Measurements from ENCODE around the gene OTOG. TPM values are rescaled to one million over a fixed set of nuclear protein-coding genes. Genes with fewer than 3 reads are reported as not detected.

Gene OTOG
- total RNA-seq, 1 donor from 2014 or later, result not detected

DNA sequence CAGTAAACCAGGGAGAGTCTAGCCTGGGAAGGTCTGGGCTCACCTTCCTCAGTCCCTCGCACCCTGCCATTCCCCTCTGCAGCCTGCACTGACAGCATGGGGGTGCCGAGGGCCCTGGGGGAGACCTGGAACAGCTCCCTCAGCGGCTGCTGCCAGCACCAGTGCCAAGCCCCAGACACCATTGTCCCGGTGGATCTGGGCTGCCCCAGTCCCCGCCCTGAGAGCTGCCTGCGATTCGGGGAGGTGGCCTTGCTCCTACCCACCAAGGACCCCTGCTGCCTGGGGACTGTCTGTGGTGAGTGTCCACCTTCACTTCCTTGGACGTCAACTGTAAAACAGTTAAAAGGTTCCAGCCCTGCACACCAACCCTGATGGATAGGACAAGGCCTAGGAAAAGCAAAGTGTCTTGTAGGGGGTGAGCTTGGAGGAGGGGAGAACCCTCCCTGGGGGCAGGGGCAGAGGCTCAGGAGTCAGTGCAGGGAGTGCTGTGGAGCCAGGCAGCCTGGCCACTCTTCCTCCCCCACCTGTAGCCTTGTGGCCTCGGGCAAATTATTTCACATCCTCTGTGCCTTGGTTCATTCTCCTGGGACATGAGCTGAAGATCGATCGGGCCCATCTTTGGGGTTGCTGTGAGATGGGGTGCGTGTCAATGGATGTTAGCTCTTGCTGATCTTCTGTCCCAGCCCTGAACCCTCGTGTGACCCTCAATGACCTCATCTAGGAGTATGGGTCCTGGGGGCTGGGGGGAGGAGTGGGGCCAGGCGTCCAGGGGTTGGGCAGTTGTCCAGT is 87.1 kb downstream of the OTOG start:
- Mint-ChIP-seq H3K4me1 (ENCODE audit: low read depth) (no peaks in the 10 kb centered on the region), H3K27me3 (ENCODE audit: low read depth) (peaks cover 1% of the 10 kb centered on the region), H3K27ac (no peak overlapping the region), H3K9me3 (no peaks in the 10 kb centered on the region), H3K36me3 (ENCODE audit: low read depth) (no peaks in the 10 kb centered on the region), H3K4me3 (ENCODE audit: low read depth) (no peak overlapping the region)
- intact Hi-C loops (cut with micrococcal nuclease), result no loop called here
- no peak for DNase-seq (ENCODE audit: low spot score)

- Mint-ChIP-seq H3K27ac (no peak overlapping the region), H3K9me3 (no peaks in the 10 kb centered on the region), H3K4me1 (ENCODE audit: low read depth) (no peaks in the 10 kb centered on the region), H3K36me3 (ENCODE audit: low read depth) (no peaks in the 10 kb centered on the region), H3K4me3 (ENCODE audit: low read depth) (no peak overlapping the region), H3K27me3 (ENCODE audit: low read depth) (peaks cover 1% of the 10 kb centered on the region)
- no peak for DNase-seq (ENCODE audit: low spot score)
- intact Hi-C loops (cut with micrococcal nuclease), result no loop called here
Observed at GRCh38 chr11:17634776-17635550, 87.9 kb downstream of the OTOG start.

DNA sequence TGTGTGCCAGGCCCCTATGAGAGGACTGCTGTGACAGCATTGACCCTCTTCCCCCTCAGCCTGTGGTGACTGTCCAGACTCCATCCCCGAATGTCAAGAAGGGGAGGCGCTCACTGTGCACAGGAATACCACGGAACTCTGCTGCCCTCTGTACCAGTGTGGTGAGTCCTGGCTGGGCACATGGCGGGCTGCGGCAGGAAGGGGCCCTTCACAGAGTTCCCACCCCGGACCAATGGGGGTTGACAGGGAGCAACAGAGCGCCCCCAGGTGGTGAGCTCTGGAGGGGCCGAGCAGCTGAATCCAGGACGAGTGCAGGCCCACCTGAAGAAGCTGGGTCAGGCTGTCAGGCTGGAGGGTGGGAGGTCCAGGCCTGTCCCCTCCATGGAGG is 88.5 kb downstream of the OTOG start:
- DNase-seq (ENCODE audit: low spot score), result no peak
- intact Hi-C loops (cut with micrococcal nuclease), result no loop called here
- Mint-ChIP-seq H3K9me3 (no peaks in the 10 kb centered on the region), H3K27me3 (ENCODE audit: low read depth) (no peaks in the 10 kb centered on the region), H3K4me1 (ENCODE audit: low read depth) (no peaks in the 10 kb centered on the region), H3K27ac (no peak overlapping the region), H3K4me3 (ENCODE audit: low read depth) (no peak overlapping the region), H3K36me3 (ENCODE audit: low read depth) (no peaks in the 10 kb centered on the region)

DNA sequence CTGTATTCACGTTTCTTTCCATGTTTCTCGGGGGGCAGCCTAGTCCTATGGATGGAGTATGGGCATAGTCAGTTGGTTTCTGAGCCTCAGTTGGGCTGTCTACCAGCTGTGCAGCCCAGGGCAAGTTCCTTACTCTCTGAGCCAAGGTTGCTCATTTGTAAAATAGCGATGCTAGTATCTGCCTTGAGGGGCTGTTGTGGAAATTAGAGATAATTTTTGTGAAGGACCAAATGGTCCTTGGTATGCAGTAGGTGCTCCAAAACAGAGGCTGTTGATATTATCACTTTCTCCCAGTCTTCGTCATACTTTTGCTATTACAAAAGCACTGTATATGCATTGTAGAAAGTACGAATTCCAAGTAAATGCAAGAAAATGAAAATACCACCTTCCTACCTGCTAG is 89.7 kb downstream of the OTOG start:
- no peak overlapping the region for H3K27ac Mint-ChIP-seq
- no peak overlapping the region for H3K4me3 Mint-ChIP-seq (ENCODE audit: low read depth)
- H3K36me3 Mint-ChIP-seq (ENCODE audit: low read depth), result no peaks in the 10 kb centered on the region

GRCh38 chr11:17637901-17638300 is 90.8 kb downstream of the OTOG start:
- intact Hi-C loops (cut with micrococcal nuclease), result no loop called here
- no peaks in the 10 kb centered on the region for H3K9me3 Mint-ChIP-seq
- H3K4me3 Mint-ChIP-seq (ENCODE audit: low read depth), result no peak overlapping the region
- no peak for DNase-seq (ENCODE audit: low spot score)
- no peaks in the 10 kb centered on the region for H3K27me3 Mint-ChIP-seq (ENCODE audit: low read depth)
- no peaks in the 10 kb centered on the region for H3K4me1 Mint-ChIP-seq (ENCODE audit: low read depth)
- H3K36me3 Mint-ChIP-seq (ENCODE audit: low read depth), result no peaks in the 10 kb centered on the region
- H3K27ac Mint-ChIP-seq, result no peak overlapping the region

More for the DNA sequence above, 89.7 kb downstream of the OTOG start:
- DNase-seq (ENCODE audit: low spot score), result no peak
- H3K27me3 Mint-ChIP-seq (ENCODE audit: low read depth), result no peaks in the 10 kb centered on the region
- H3K4me1 Mint-ChIP-seq (ENCODE audit: low read depth), result no peaks in the 10 kb centered on the region
- H3K9me3 Mint-ChIP-seq, result no peaks in the 10 kb centered on the region
- intact Hi-C loops (cut with micrococcal nuclease), result no loop called here

DNA sequence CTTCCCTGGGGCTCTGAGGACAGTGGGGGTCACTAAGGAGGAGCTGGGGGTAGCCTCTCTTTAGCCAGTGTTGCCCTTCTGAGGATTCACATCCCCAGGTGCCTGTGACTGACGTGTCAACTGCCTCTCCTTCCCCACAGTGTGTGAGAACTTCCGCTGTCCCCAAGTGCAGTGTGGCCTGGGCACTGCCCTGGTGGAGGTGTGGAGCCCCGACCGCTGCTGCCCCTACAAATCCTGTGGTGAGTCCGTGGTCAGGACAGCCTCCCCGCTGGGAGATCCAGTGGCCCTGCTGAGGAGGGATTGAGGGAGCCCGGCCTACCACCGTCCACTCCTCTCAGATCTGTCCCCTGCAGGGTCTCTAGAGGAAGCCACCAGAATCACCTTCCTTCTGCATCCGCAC is 91.3 kb downstream of the OTOG start:
- no peaks in the 10 kb centered on the region for H3K36me3 Mint-ChIP-seq (ENCODE audit: low read depth)
- no peak overlapping the region for H3K4me3 Mint-ChIP-seq (ENCODE audit: low read depth)
- no peaks in the 10 kb centered on the region for H3K27me3 Mint-ChIP-seq (ENCODE audit: low read depth)
- H3K27ac Mint-ChIP-seq, result no peak overlapping the region
- no peaks in the 10 kb centered on the region for H3K9me3 Mint-ChIP-seq
- intact Hi-C loops (cut with micrococcal nuclease), result no loop called here
- no peak for DNase-seq (ENCODE audit: low spot score)
- H3K4me1 Mint-ChIP-seq (ENCODE audit: low read depth), result no peaks in the 10 kb centered on the region

DNA sequence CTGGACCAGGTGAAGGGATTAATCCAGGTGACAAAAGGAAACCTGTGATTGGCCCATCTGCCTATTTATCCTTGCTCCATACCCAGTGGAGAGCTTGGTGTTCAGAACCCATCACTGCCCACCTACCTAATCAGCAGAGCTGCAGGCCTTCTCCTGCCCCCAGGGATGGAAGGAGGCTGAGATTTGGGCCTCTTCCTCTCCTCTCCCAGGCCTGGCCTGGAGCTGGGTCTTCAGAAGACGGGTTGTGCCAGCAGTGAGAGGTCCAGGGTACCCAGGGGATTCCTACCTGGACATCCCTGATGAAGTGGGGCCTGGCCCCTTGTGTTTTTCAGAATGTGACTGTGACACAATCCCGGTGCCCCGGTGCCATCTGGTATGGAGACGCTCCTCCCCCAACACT is 92.0 kb downstream of the OTOG start:
- H3K4me1 Mint-ChIP-seq (ENCODE audit: low read depth), result no peaks in the 10 kb centered on the region
- intact Hi-C loops (cut with micrococcal nuclease), result no loop called here
- DNase-seq (ENCODE audit: low spot score), result no peak
- H3K36me3 Mint-ChIP-seq (ENCODE audit: low read depth), result no peaks in the 10 kb centered on the region
- no peak overlapping the region for H3K4me3 Mint-ChIP-seq (ENCODE audit: low read depth)
- H3K27ac Mint-ChIP-seq, result no peak overlapping the region
- no peaks in the 10 kb centered on the region for H3K27me3 Mint-ChIP-seq (ENCODE audit: low read depth)
- no peaks in the 10 kb centered on the region for H3K9me3 Mint-ChIP-seq

DNA sequence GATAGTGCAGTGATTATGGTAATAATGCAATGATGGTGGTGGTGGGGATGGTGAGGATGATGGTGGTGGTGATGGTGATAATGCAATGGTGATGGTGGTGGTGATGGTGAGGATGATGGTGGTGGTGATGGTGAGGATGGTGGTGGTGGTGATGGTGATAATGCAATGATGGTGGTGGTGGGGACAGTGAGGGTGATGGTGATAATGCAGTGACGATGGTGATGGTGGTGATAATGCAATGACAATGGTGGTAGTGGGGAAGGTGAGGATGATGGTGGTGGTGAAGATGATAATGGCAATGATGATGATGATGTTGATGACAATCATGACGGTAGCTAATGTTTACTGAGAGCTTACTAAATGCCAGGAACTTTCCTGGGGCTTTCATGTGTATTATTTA is 92.7 kb downstream of the OTOG start:
- intact Hi-C loops (cut with micrococcal nuclease), result no loop called here
- H3K9me3 Mint-ChIP-seq, result no peaks in the 10 kb centered on the region

GRCh38 chr11:17640493-17641164 is 93.6 kb downstream of the OTOG start:
- no peak overlapping the region for H3K27ac Mint-ChIP-seq
- H3K27me3 Mint-ChIP-seq (ENCODE audit: low read depth), result no peaks in the 10 kb centered on the region
- no peaks in the 10 kb centered on the region for H3K36me3 Mint-ChIP-seq (ENCODE audit: low read depth)
- H3K4me1 Mint-ChIP-seq (ENCODE audit: low read depth), result no peaks in the 10 kb centered on the region
- intact Hi-C loops (cut with micrococcal nuclease), result no loop called here
- DNase-seq (ENCODE audit: low spot score), result no peak
- no peaks in the 10 kb centered on the region for H3K9me3 Mint-ChIP-seq
- no peak overlapping the region for H3K4me3 Mint-ChIP-seq (ENCODE audit: low read depth)

More for the DNA sequence above, 92.7 kb downstream of the OTOG start:
- Mint-ChIP-seq H3K4me1 (ENCODE audit: low read depth) (no peaks in the 10 kb centered on the region), H3K36me3 (ENCODE audit: low read depth) (no peaks in the 10 kb centered on the region), H3K27me3 (ENCODE audit: low read depth) (no peaks in the 10 kb centered on the region), H3K4me3 (ENCODE audit: low read depth) (no peak overlapping the region), H3K27ac (no peak overlapping the region)
- DNase-seq (ENCODE audit: low spot score), result no peak

- Mint-ChIP-seq H3K27me3 (ENCODE audit: low read depth) (no peaks in the 10 kb centered on the region), H3K27ac (no peak overlapping the region), H3K36me3 (ENCODE audit: low read depth) (no peaks in the 10 kb centered on the region), H3K4me1 (ENCODE audit: low read depth) (no peaks in the 10 kb centered on the region), H3K9me3 (no peaks in the 10 kb centered on the region), H3K4me3 (ENCODE audit: low read depth) (no peak overlapping the region)
- no peak for DNase-seq (ENCODE audit: low spot score)
- intact Hi-C loops (cut with micrococcal nuclease), result no loop called here
Observed at GRCh38 chr11:17641792-17642350, 94.8 kb downstream of the OTOG start.

DNA sequence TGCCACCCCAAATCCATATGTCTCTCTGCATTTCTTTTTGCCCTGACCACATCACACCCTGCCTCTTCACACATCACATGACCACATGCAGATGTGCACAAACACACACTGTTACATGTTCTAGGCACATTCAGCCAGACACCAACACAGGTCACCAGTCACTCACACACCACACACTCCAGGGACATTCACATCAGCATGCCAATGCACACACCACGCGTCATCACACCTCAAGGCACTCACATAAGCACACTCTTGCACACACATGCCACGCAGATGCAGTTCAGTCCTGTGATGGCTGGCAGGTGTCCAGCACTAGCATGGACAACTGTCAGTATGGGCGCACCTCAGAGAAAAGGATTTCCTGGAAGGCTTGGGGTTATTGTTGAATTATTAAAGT is 95.3 kb downstream of the OTOG start:
- no peaks in the 10 kb centered on the region for H3K36me3 Mint-ChIP-seq (ENCODE audit: low read depth)
- no peak overlapping the region for H3K4me3 Mint-ChIP-seq (ENCODE audit: low read depth)
- H3K9me3 Mint-ChIP-seq, result no peaks in the 10 kb centered on the region
- H3K27me3 Mint-ChIP-seq (ENCODE audit: low read depth), result peaks cover 2% of the 10 kb centered on the region
- intact Hi-C loops (cut with micrococcal nuclease), result no loop called here
- H3K27ac Mint-ChIP-seq, result no peak overlapping the region
- DNase-seq (ENCODE audit: low spot score), result no peak
- no peaks in the 10 kb centered on the region for H3K4me1 Mint-ChIP-seq (ENCODE audit: low read depth)

DNA sequence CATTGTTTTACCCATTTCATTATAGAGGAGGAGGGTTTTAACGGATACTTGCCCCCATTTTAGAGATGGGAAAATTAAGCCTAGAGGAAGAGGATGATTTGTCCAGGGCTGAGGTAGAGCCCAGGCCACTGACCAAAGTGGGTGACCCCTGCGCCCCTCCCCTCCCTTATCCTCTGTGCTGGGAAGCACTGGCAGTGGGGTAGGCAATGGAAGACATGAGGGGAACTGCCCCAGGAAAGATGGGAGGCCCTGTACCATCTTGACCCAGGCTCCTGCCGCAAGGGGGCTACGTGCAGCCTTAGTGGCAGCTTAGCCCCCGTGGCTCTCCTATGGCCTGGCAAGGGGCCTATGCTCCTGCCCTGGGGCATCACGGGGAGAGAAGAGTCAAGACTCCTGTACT is 95.9 kb downstream of the OTOG start:
- no peak overlapping the region for H3K4me3 Mint-ChIP-seq (ENCODE audit: low read depth)
- DNase-seq (ENCODE audit: low spot score), result no peak
- H3K27me3 Mint-ChIP-seq (ENCODE audit: low read depth), result peaks cover 6% of the 10 kb centered on the region
- intact Hi-C loops (cut with micrococcal nuclease), result no loop called here
- no peak overlapping the region for H3K27ac Mint-ChIP-seq
- no peaks in the 10 kb centered on the region for H3K9me3 Mint-ChIP-seq
- no peaks in the 10 kb centered on the region for H3K36me3 Mint-ChIP-seq (ENCODE audit: low read depth)
- no peaks in the 10 kb centered on the region for H3K4me1 Mint-ChIP-seq (ENCODE audit: low read depth)
